HCT116 (cell line): ENCODE data around the gene TMEM63B. TPM values are rescaled to one million over a fixed set of nuclear protein-coding genes. Genes with fewer than 3 reads are reported as not detected.
A peak's percentile ranks its signal among the peaks of the same experiment; 100 is the strongest.

ENCODE experiments used
- ATAC-seq: fragments of 200-7000 bp; cut with Tn5 transposase; 2 replicates; pipeline ENCODE4 v1.9.1; 2020; ENCODE audit warnings: mild to moderate bottlenecking, moderate library complexity
- BruUV-seq: library from RNA; stranded (reverse); fragments of 400-500 nt; replicated peaks from 2 replicates; lab custom pipeline; 2021; lab: Mats Ljungman, UMichigan
- CTCF ChIA-PET: fragments of 300-600 bp; sonication (Branson Sonifier 250); formaldehyde crosslinking; loops from one replicate; lab custom pipeline; 2021; ENCODE audit warnings: antibody characterized with exemption; lab: Charles Lee
- POLR2A ChIA-PET: fragments of 300-600, 350-600 bp; sonication (Branson Sonifier 250); formaldehyde crosslinking; loops from one replicate; lab custom pipeline; 2021; ENCODE audit warnings: antibody characterized with exemption; lab: Charles Lee
- RAD21 ChIA-PET, 2 experiments: fragments of 300-600 bp; sonication (Branson Sonifier 250); formaldehyde crosslinking; loops; one replicate each; lab custom pipeline; 2023; ENCODE audit warnings: low total read pairs in 2 of 2; ENCODE audit not compliant: uncharacterized antibody in 2 of 2, unreplicated experiment in 2 of 2, low non-redundant PET in 1 of 2; lab: Charles Lee
- DNase-seq: peaks from one replicate; pipeline ENCODE4 v3.0.0-alpha.2; 2010; ENCODE audit warnings: low read depth, low spot score
- H2AFZ ChIP-seq: fragments of 200-600 bp; shearing (Covaris generic), sonication (generic); 2 replicates; pipeline ENCODE4 v1.6.1; 2017; ENCODE audit warnings: low read depth, mixed run types, mixed read lengths, antibody characterized with exemption, low read length; ENCODE audit not compliant: poor library complexity, severe bottlenecking
- H3K27ac ChIP-seq: 2 replicates; pipeline ENCODE4 v1.5.1; 2012; ENCODE audit warnings: low read depth, low read length
- H3K27me3 ChIP-seq: fragments of 200-600 bp; sonication (generic); 2 replicates; pipeline ENCODE4 v1.6.1; 2016; ENCODE audit warnings: mixed run types, low read length, mixed read lengths; ENCODE audit not compliant: insufficient read depth
- H3K36me3 ChIP-seq, 2 experiments: fragments of 200-500 bp in 1 of 2; fragments of 200-600 bp in 1 of 2; sonication (Bioruptor generic) in 1 of 2; sonication (generic) in 1 of 2; 2 replicates each; pipeline versions ENCODE4 v1.5.1 to v1.6.1; 2014 to 2016; ENCODE audit warnings: low read length in 2 of 2, inconsistent platforms in 1 of 2, mixed read lengths in 1 of 2, mixed run types in 1 of 2; ENCODE audit not compliant: insufficient read depth in 2 of 2, control insufficient read depth in 1 of 2
- H3K4me1 ChIP-seq, 2 experiments: fragments of 200-600 bp in 1 of 2; sonication (generic) in 1 of 2; 2 replicates each; pipeline versions ENCODE4 v1.5.1 to v1.6.1; 2012 to 2017; ENCODE audit warnings: low read length in 2 of 2, inconsistent platforms in 1 of 2, mild to moderate bottlenecking in 1 of 2, mixed read lengths in 1 of 2, mixed run types in 1 of 2, moderate library complexity in 1 of 2; ENCODE audit not compliant: insufficient read depth in 2 of 2, control insufficient read depth in 1 of 2
- H3K4me2 ChIP-seq: fragments of 200-600 bp; sonication (generic); 2 replicates; pipeline ENCODE4 v1.6.1; 2017; ENCODE audit warnings: mixed run types, low read length, mixed read lengths
- H3K4me3 ChIP-seq, 2 experiments: fragments of 200-600 bp in 1 of 2; sonication (generic) in 1 of 2; replicated peaks in 1 of 2; 2 replicates each; pipeline ENCODE4 v1.5.1; 2011 to 2016; ENCODE audit warnings: low read length in 2 of 2, control low read depth in 1 of 2, low read depth in 1 of 2, mild to moderate bottlenecking in 1 of 2, mixed read lengths in 1 of 2, mixed run types in 1 of 2
- H3K79me2 ChIP-seq: fragments of 200-600 bp; sonication (generic); 2 replicates; pipeline ENCODE4 v1.6.1; 2017; ENCODE audit warnings: mild to moderate bottlenecking, mixed run types, low read length, moderate library complexity, mixed read lengths; ENCODE audit not compliant: insufficient read depth
- H3K9ac ChIP-seq: fragments of 200-600 bp; sonication (generic); 2 replicates; pipeline ENCODE4 v1.6.1; 2016; ENCODE audit warnings: low read length, mixed read lengths
- H3K9me2 ChIP-seq: fragments of 200-600 bp; sonication (generic), shearing (Covaris generic); 2 replicates; pipeline ENCODE4 v1.6.1; 2017; ENCODE audit warnings: mixed run types, mild to moderate bottlenecking, moderate library complexity; ENCODE audit not compliant: insufficient read depth
- H3K9me3 ChIP-seq, 2 experiments: fragments of 200-500 bp in 1 of 2; fragments of 200-600 bp in 1 of 2; sonication (Bioruptor generic) in 1 of 2; sonication (generic) in 1 of 2; 2 replicates each; pipeline ENCODE4 v1.6.1; 2014 to 2017; ENCODE audit warnings: low read length in 2 of 2, mixed read lengths in 2 of 2, inconsistent platforms in 1 of 2, low read depth in 1 of 2, mild to moderate bottlenecking in 1 of 2, mixed run types in 1 of 2, moderate library complexity in 1 of 2; ENCODE audit not compliant: control insufficient read depth in 1 of 2, insufficient read depth in 1 of 2
- H4K20me1 ChIP-seq: fragments of 200-600 bp; sonication (generic), shearing (Covaris generic); 2 replicates; pipeline ENCODE4 v1.6.1; 2017; ENCODE audit warnings: mixed run types, mild to moderate bottlenecking, moderate library complexity; ENCODE audit not compliant: insufficient read depth
- ATF3 ChIP-seq: IDR thresholded peaks from 2 replicates; pipeline ENCODE4 v1.6.1; 2012
- CBX3 ChIP-seq: IDR thresholded peaks from 2 replicates; pipeline ENCODE4 v1.6.1; 2012; ENCODE audit warnings: low read depth
- CEBPB ChIP-seq: IDR thresholded peaks from 2 replicates; pipeline ENCODE4 v1.6.1; 2012; ENCODE audit warnings: low read depth
- CTCF ChIP-seq, 3 experiments: fragments of 200-600 bp in 1 of 3; sonication (generic) in 1 of 3; IDR thresholded peaks in 2 of 3; conservative IDR thresholded peaks in 1 of 3; 2 replicates each; pipeline ENCODE4 v1.5.1; 2012 to 2017; ENCODE audit warnings: low read depth in 2 of 3, low read length in 2 of 3, antibody characterized with exemption in 1 of 3, borderline replicate concordance in 1 of 3, control low read depth in 1 of 3, mild to moderate bottlenecking in 1 of 3, mixed read lengths in 1 of 3, mixed run types in 1 of 3, moderate library complexity in 1 of 3; ENCODE audit not compliant: insufficient read depth in 1 of 3
- EGR1 ChIP-seq: IDR thresholded peaks from 2 replicates; pipeline ENCODE4 v1.6.1; 2012; ENCODE audit warnings: low read depth
- ELF1 ChIP-seq: IDR thresholded peaks from 2 replicates; pipeline ENCODE4 v1.6.1; 2012; ENCODE audit warnings: low read depth, borderline replicate concordance
- EZH2 ChIP-seq: fragments of 200-600 bp; sonication (generic); IDR thresholded peaks from 2 replicates; pipeline ENCODE4 v1.6.1; 2017; ENCODE audit warnings: antibody characterized with exemption, mixed run types
- FOSL1 ChIP-seq: IDR thresholded peaks from 2 replicates; pipeline ENCODE4 v1.6.1; 2012; ENCODE audit warnings: low read depth
- MAX ChIP-seq: IDR thresholded peaks from 2 replicates; pipeline ENCODE4 v1.6.1; 2012
- POLR2AphosphoS5 ChIP-seq: IDR thresholded peaks from 2 replicates; pipeline ENCODE4 v1.6.1; 2011; ENCODE audit warnings: mild to moderate bottlenecking, low read depth, low read length, moderate library complexity
- TCF7L2 ChIP-seq: IDR thresholded peaks from 2 replicates; pipeline ENCODE4 v1.7.0; 2011; ENCODE audit warnings: borderline replicate concordance, inconsistent platforms; ENCODE audit not compliant: insufficient read depth, insufficient read length; ENCODE audit errors: extremely low read depth
- YY1 ChIP-seq: IDR thresholded peaks from 2 replicates; pipeline ENCODE4 v1.6.1; 2011; ENCODE audit warnings: low read length, low read depth, moderate library complexity, mild to moderate bottlenecking; ENCODE audit not compliant: insufficient replicate concordance; ENCODE audit errors: extremely low read depth
- ZBTB33 ChIP-seq: IDR thresholded peaks from 2 replicates; pipeline ENCODE4 v1.6.1; 2011; ENCODE audit warnings: mild to moderate bottlenecking, low read length, moderate library complexity; ENCODE audit not compliant: insufficient replicate concordance; ENCODE audit errors: extremely low read depth
- ZFX ChIP-seq: fragments of 450-650 bp; IDR thresholded peaks from 2 replicates; pipeline ENCODE4 v1.6.1; 2017
- ZNF274 ChIP-seq: fragments of 200-500 bp; sonication (Bioruptor generic); IDR thresholded peaks from 2 replicates; pipeline ENCODE4 v1.6.1; 2014; ENCODE audit warnings: mild to moderate bottlenecking, low read depth, low read length, inconsistent platforms
- intact Hi-C: fragments of 100-400 bp; cut with micrococcal nuclease; formaldehyde crosslinking; loops from 2 replicates; pipeline ENCODE4 v1.10.0; 2022
- total RNA-seq: library from RNA; stranded (reverse); gene quantifications from one replicate; pipeline ENCODE4 v1.2.1, GENCODE V29; 2021; ENCODE audit not compliant: unreplicated experiment

The TMEM63B gene
- total RNA-seq, 1 experiment from 2014 or later: 58.2 TPM

- H3K9me2 ChIP-seq: no peaks in the 10 kb centered on the region
- intact Hi-C loops: no loop called here
- POLR2A ChIA-PET: no interaction called here
- H3K9ac ChIP-seq: no peak overlapping the region
- no peaks in the 10 kb centered on the region for H3K9me3 ChIP-seq
- TF ChIP-seq YY1 (no peak), EGR1 (no peak), ZFX (no peak), ZNF274 (no peak), ATF3 (no peak), CBX3 (no peak), FOSL1 (no peak)
- no peaks in the 10 kb centered on the region for H3K36me3 ChIP-seq
- no peaks in the 10 kb centered on the region for H3K27me3 ChIP-seq
- CTCF ChIA-PET: interaction anchor here (0.9 to 1.2 kb wide), 2 partner anchors 10 to 11 kb away, joined by 3 to 4 read pairs; no protein-coding TSS in a partner anchor
- ATAC-seq: no peak
- H4K20me1 ChIP-seq: no peaks in the 10 kb centered on the region
- no TSS peak for BruUV-seq
- no peak overlapping the region for H2AFZ ChIP-seq
- H3K4me2 ChIP-seq: peak overlapping the region; percentile 35
- DNase-seq: no peak
- H3K27ac ChIP-seq: no peak overlapping the region
- peaks cover 17 to 31% of the 10 kb centered on the region in 2 experiments for H3K4me1 ChIP-seq
- no peaks in the 10 kb centered on the region for H3K79me2 ChIP-seq
- RAD21 ChIA-PET: no interaction called here
- H3K4me3 ChIP-seq: no peak overlapping the region
These were observed 42.1 kb upstream of the TMEM63B start for GRCh38 chr6:44085219-44085618.

- Histone ChIP-seq H3K4me2 (no peak overlapping the region), H3K9me3 (no peaks in the 10 kb centered on the region), H2AFZ (no peak overlapping the region), H4K20me1 (no peaks in the 10 kb centered on the region), H3K36me3 (no peaks in the 10 kb centered on the region), H3K27ac (no peak overlapping the region), H3K79me2 (no peaks in the 10 kb centered on the region), H3K9me2 (no peaks in the 10 kb centered on the region), H3K4me1 (peaks cover 17 to 31% of the 10 kb centered on the region in 2 experiments), H3K4me3 (no peak overlapping the region), H3K27me3 (no peaks in the 10 kb centered on the region), H3K9ac (no peak overlapping the region)
- TF ChIP-seq YY1: no peak
- TF ChIP-seq POLR2AphosphoS5: no peak
- TF ChIP-seq EZH2: no peak
- no peak for TF ChIP-seq CEBPB
- no peak for TF ChIP-seq CTCF (IDR thresholded peaks at IDR 0.05 in 2 of 3, conservative IDR thresholded peaks at IDR 0.05 in 1 of 3; ENCODE audit: borderline replicate concordance in 1 of 3, insufficient read depth in 1 of 3, low read depth in 2 of 3, low read length in 2 of 3)
- no peak for TF ChIP-seq ZBTB33
- TF ChIP-seq MAX: no peak
- TF ChIP-seq ELF1: no peak
- no peak for TF ChIP-seq TCF7L2
- no TSS peak for BruUV-seq
- CTCF ChIA-PET: interaction anchor here (0.7 to 1.3 kb wide), 2 partner anchors 9 to 631 kb away, joined by 3 read pairs; no protein-coding TSS in a partner anchor
- DNase-seq (no peak), ATAC-seq (0 out of 2 replicates have a peak, but pooled peaks have one; percentile 21)
- RAD21 ChIA-PET: no interaction called here
- intact Hi-C loops: no loop called here
- POLR2A ChIA-PET: no interaction called here
These were observed 40.3 kb upstream of the TMEM63B start for GRCh38 chr6:44086931-44087574.
